GM23248 (cell line): Measurements from ENCODE around the gene EBP. TPM values are rescaled to one million over a fixed set of nuclear protein-coding genes. Genes with fewer than 3 reads are reported as not detected.
A peak's percentile ranks its signal among the peaks of the same experiment; 100 is the strongest.

ENCODE experiments used
- DNase-seq: peaks from one replicate; pipeline ENCODE4 v3.0.0-alpha.2; 2015
- H2AFZ ChIP-seq: fragments of 200-600 bp; sonication (generic); 2 replicates; pipeline ENCODE4 v1.6.1; 2016; ENCODE audit warnings: antibody characterized with exemption
- H3F3A ChIP-seq: fragments of 200-600 bp; sonication (generic); 2 replicates; pipeline ENCODE4 v1.6.1; 2016; ENCODE audit warnings: mild to moderate bottlenecking, antibody characterized with exemption, mixed run types; ENCODE audit not compliant: insufficient read depth
- H3K27ac ChIP-seq: fragments of 200-600 bp; sonication (generic); 2 replicates; pipeline ENCODE4 v1.5.1; 2016; ENCODE audit warnings: mild to moderate bottlenecking
- H3K27me3 ChIP-seq: fragments of 200-600 bp; sonication (generic); replicated peaks from 2 replicates; pipeline ENCODE4 v1.6.1; 2016; ENCODE audit warnings: mild to moderate bottlenecking; ENCODE audit not compliant: insufficient read depth
- H3K36me3 ChIP-seq: fragments of 200-600 bp; sonication (generic); 2 replicates; pipeline ENCODE4 v1.6.1; 2016; ENCODE audit warnings: low read depth, mild to moderate bottlenecking
- H3K4me1 ChIP-seq: fragments of 200-600 bp; sonication (generic); 2 replicates; pipeline ENCODE4 v1.6.1; 2016; ENCODE audit warnings: mild to moderate bottlenecking; ENCODE audit not compliant: insufficient read depth
- H3K4me2 ChIP-seq: fragments of 200-600 bp; sonication (generic); one replicate; pipeline ENCODE4 v1.6.1; 2016; ENCODE audit warnings: mild to moderate bottlenecking; ENCODE audit not compliant: unreplicated experiment
- H3K4me3 ChIP-seq: fragments of 200-600 bp; sonication (generic); 2 replicates; pipeline ENCODE4 v1.5.1; 2016; ENCODE audit warnings: mild to moderate bottlenecking
- H3K79me2 ChIP-seq: fragments of 200-600 bp; sonication (generic); 2 replicates; pipeline ENCODE4 v1.6.1; 2016; ENCODE audit warnings: mild to moderate bottlenecking; ENCODE audit not compliant: insufficient read depth
- H3K9ac ChIP-seq: fragments of 200-600 bp; sonication (generic); 2 replicates; pipeline ENCODE4 v1.6.1; 2016; ENCODE audit warnings: mild to moderate bottlenecking
- H3K9me2 ChIP-seq: fragments of 200-600 bp; sonication (generic); 2 replicates; pipeline ENCODE4 v1.6.1; 2016; ENCODE audit warnings: mixed run types, mild to moderate bottlenecking, moderate library complexity; ENCODE audit not compliant: insufficient read depth
- H3K9me3 ChIP-seq: fragments of 200-600 bp; sonication (generic); one replicate; pipeline ENCODE4 v1.6.1; 2017; ENCODE audit warnings: low read depth
- H4K20me1 ChIP-seq: fragments of 200-600 bp; sonication (generic); 2 replicates; pipeline ENCODE4 v1.6.0; 2016; ENCODE audit not compliant: insufficient read depth
- EZH2 ChIP-seq: fragments of 200-600 bp; sonication (generic); IDR thresholded peaks from 2 replicates; pipeline ENCODE4 v1.6.1; 2018; ENCODE audit warnings: antibody characterized with exemption, mild to moderate bottlenecking; ENCODE audit not compliant: insufficient read depth, poor library complexity, severe bottlenecking
- EZH2phosphoT487 ChIP-seq: fragments of 200-600 bp; sonication (generic); IDR thresholded peaks from 2 replicates; pipeline ENCODE4 v1.6.1; 2018; ENCODE audit warnings: antibody characterized with exemption, moderate library complexity, mild to moderate bottlenecking, low read depth; ENCODE audit not compliant: insufficient read depth
- WGBS, 2 experiments: methylation state at CpG; one replicate each; pipeline ENCODE4 v1.1.6; 2015 to 2017; ENCODE audit warnings: low lambda C conversion rate in 2 of 2, low coverage in 1 of 2; ENCODE audit errors: missing lambda C conversion rate in 2 of 2; 5-methylcytosine and 5-hydroxymethylcytosine counted together
- in situ Hi-C: fragments of 300-500 bp; cut with MboI; formaldehyde crosslinking; loops from 2 replicates; pipeline ENCODE4 v1.15.0; 2020
- polyA plus RNA-seq: library from polyadenylated mRNA; unstranded; fragments of >200 nt; fragmentation: Nextera tagmentation; extraction: Ambion mirVana; gene quantifications from 2 replicates; pipeline ENCODE4 v1.2.1, GENCODE V29; 2016
- total RNA-seq: library from RNA; depleted of rRNA; stranded (reverse); fragments of >200 nt; shearing (Covaris generic); gene quantifications from 2 replicates; pipeline ENCODE4 v1.2.3, GENCODE V29; 2014

EBP gene
- total and polyA plus RNA-seq, 2 experiments from 2014 or later = 17.0 to 45.0 TPM

DNA sequence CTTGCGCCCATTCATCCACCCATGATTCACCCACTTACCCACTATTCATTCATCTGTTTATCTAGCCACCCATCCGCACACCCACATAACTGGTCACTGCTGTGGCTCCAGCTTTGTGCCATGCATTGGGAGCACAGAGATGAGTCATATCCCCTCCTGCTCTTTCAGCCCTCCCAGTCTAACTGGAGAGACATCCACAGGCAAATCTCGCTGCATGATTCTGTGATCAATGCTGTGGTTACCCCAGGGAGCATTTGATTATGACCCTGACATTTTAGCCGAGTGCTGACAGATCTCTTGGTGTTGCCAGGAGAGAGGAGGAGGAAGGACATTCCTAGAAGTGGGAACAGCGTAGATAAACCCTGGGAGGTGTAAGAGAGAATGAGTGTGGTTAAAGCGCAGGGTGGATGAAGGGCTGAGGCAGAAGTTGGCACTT lies 23.2 kb upstream of the EBP start:
- no peaks in the 10 kb centered on the region for H3K9me2 ChIP-seq
- 2 to 3% methylated on average over 6 of the region's 6 CpGs for WGBS, 2 experiments
- H3F3A ChIP-seq = no peaks in the 10 kb centered on the region
- DNase-seq = peak; percentile 88
- H2AFZ ChIP-seq = no peak overlapping the region
- no peak overlapping the region for H3K9ac ChIP-seq
- in situ Hi-C loops = loop anchor here (25.0 kb wide), 1 partner anchor 411 kb away; no protein-coding TSS in a partner anchor
- H3K9me3 ChIP-seq = no peaks in the 10 kb centered on the region
- no peaks in the 10 kb centered on the region for H4K20me1 ChIP-seq
- H3K27ac ChIP-seq = peak overlapping the region; percentile 54
- H3K27me3 ChIP-seq = no peaks in the 10 kb centered on the region
- no peaks in the 10 kb centered on the region for H3K36me3 ChIP-seq
- H3K4me1 ChIP-seq = peaks cover 4% of the 10 kb centered on the region; the same call in 1 of the 2 replicates
- no peaks in the 10 kb centered on the region for H3K79me2 ChIP-seq
- TF ChIP-seq EZH2phosphoT487 (no peak), EZH2 (no peak)
- H3K4me3 ChIP-seq = no peak overlapping the region
- H3K4me2 ChIP-seq = no peak overlapping the region

DNA sequence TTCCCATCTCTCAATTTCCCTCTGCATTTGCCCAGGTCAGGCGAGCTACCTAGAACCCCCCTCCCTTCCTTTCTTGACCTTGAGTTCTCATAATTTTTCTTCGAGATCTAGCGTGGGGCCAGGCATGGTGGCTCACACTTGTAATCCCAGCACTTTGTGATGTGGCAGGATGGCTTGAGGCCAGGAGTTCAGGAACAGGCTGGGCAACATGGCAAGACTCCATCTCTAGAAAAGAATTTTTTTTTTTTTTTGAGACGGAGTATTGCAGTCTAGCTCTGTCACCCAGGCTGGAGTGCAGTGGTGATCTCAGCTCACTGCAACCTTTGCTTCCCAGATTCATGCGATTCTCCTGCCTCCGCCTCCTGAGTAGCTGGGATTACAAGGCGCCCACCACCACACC lies 17.3 kb upstream of the EBP start:
- WGBS, 2 experiments = 62 to 63% methylated on average over 3 to 7 of the region's 7 CpGs
- H3K27me3 ChIP-seq = no peaks in the 10 kb centered on the region
- H3K36me3 ChIP-seq = no peaks in the 10 kb centered on the region
- no peaks in the 10 kb centered on the region for H3K9me3 ChIP-seq
- no peak for DNase-seq
- H3K4me2 ChIP-seq = no peak overlapping the region
- H3K9me2 ChIP-seq = no peaks in the 10 kb centered on the region
- TF ChIP-seq EZH2 = no peak
- no peak for TF ChIP-seq EZH2phosphoT487
- H4K20me1 ChIP-seq = no peaks in the 10 kb centered on the region
- no peak overlapping the region for H3K9ac ChIP-seq
- H3K79me2 ChIP-seq = no peaks in the 10 kb centered on the region
- no peaks in the 10 kb centered on the region for H3F3A ChIP-seq
- H3K27ac ChIP-seq = no peak overlapping the region
- in situ Hi-C loops = no loop called here
- H3K4me1 ChIP-seq = no peaks in the 10 kb centered on the region
- no peak overlapping the region for H3K4me3 ChIP-seq
- H2AFZ ChIP-seq = no peak overlapping the region

DNA sequence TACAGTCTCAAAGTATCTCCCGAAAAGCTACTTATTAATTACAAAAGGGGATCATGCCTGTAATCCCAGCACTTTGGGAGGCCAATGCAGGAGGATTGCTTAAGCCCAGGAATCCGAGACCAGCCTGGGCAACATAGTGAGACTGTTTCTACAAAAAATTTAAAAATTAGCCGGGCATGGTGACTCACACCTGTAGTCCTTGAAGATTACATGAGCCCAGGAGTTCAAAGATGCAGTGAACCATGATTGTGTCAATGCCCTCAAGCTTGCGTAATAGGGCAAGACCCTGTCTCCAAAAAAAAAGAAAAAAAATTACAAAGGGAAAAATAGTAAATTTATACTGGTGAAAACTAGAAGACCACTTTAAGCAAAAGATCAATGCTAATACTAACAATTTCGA lies 16.1 kb upstream of the EBP start:
- Histone ChIP-seq H3F3A (no peaks in the 10 kb centered on the region), H3K4me1 (no peaks in the 10 kb centered on the region), H3K4me3 (no peak overlapping the region), H3K36me3 (no peaks in the 10 kb centered on the region), H2AFZ (no peak overlapping the region), H3K4me2 (no peak overlapping the region), H3K27me3 (no peaks in the 10 kb centered on the region), H3K79me2 (no peaks in the 10 kb centered on the region), H3K9ac (no peak overlapping the region), H3K9me3 (no peaks in the 10 kb centered on the region), H3K9me2 (no peaks in the 10 kb centered on the region), H4K20me1 (no peaks in the 10 kb centered on the region), H3K27ac (no peak overlapping the region)
- TF ChIP-seq EZH2phosphoT487 = no peak
- TF ChIP-seq EZH2 = no peak
- 85 to 88% methylated on average over 5 of the region's 5 CpGs for WGBS, 2 experiments
- in situ Hi-C loops = no loop called here
- DNase-seq = no peak

- H3K9me3 ChIP-seq = no peaks in the 10 kb centered on the region
- no peaks in the 10 kb centered on the region for H4K20me1 ChIP-seq
- in situ Hi-C loops = no loop called here
- H3F3A ChIP-seq = no peaks in the 10 kb centered on the region
- H3K9ac ChIP-seq = no peak overlapping the region
- 98 to 99% methylated on average over 5 of the region's 5 CpGs for WGBS, 2 experiments
- no peak overlapping the region for H3K27ac ChIP-seq
- H3K4me1 ChIP-seq = no peaks in the 10 kb centered on the region
- H3K9me2 ChIP-seq = no peaks in the 10 kb centered on the region
- no peak overlapping the region for H3K4me3 ChIP-seq
- no peaks in the 10 kb centered on the region for H3K27me3 ChIP-seq
- no peaks in the 10 kb centered on the region for H3K36me3 ChIP-seq
- no peak overlapping the region for H3K4me2 ChIP-seq
- H2AFZ ChIP-seq = no peak overlapping the region
- no peaks in the 10 kb centered on the region for H3K79me2 ChIP-seq
- TF ChIP-seq EZH2 (no peak), EZH2phosphoT487 (no peak)
- no peak for DNase-seq
Observed at GRCh38 chrX:48507246-48507645, 14.4 kb upstream of the EBP start.
